Epithelial cell of esophagus (primary cell): ENCODE measurements around the gene SKI.
"Not testable (repeated sequence)": the region's sequence is repeated elsewhere in the genome, so short reads cannot be mapped to it uniquely, and the experiment has no call there.

Experiments used
- DNase-seq: peaks from one replicate; pipeline ENCODE4 v3.0.0; 2010; ENCODE audit warnings: low read depth
- H3K4me3 ChIP-seq: 2 replicates; pipeline ENCODE4 v1.5.1; 2011; ENCODE audit warnings: mild to moderate bottlenecking, low read length, control low read depth
- CTCF ChIP-seq: IDR thresholded peaks from 2 replicates; pipeline ENCODE4 v1.5.1; 2011; ENCODE audit warnings: low read depth, mild to moderate bottlenecking, low read length, control low read depth, inconsistent platforms; ENCODE audit not compliant: insufficient read depth; ENCODE audit errors: missing control alignments

Gene SKI

GRCh38 chr1:2255420-2256369 is 27.6 kb downstream of the SKI start:
- no peak for TF ChIP-seq CTCF
- no peak overlapping the region for H3K4me3 ChIP-seq
- peak; percentile 73 for DNase-seq

- no peak overlapping the region for H3K4me3 ChIP-seq
Observed at GRCh38 chr1:2256435-2257244, 28.5 kb downstream of the SKI start.

GRCh38 chr1:2257245-2257627 is 29.1 kb downstream of the SKI start:
- no peak for DNase-seq
- no peak overlapping the region for H3K4me3 ChIP-seq
- TF ChIP-seq CTCF: no peak

More at GRCh38 chr1:2256435-2257244, 28.5 kb downstream of the SKI start:
- no peak for DNase-seq
- no peak for TF ChIP-seq CTCF

- DNase-seq: peak; percentile 78
Observed at GRCh38 chr1:2258122-2258681, 30.1 kb downstream of the SKI start.

GRCh38 chr1:2258996-2259395 is 30.9 kb downstream of the SKI start:
- H3K4me3 ChIP-seq: no peak overlapping the region
- no peak for TF ChIP-seq CTCF
- no peak for DNase-seq

More at GRCh38 chr1:2258122-2258681, 30.1 kb downstream of the SKI start:
- peak overlapping the region; percentile 10 for H3K4me3 ChIP-seq
- TF ChIP-seq CTCF: no peak

GRCh38 chr1:2259668-2260402 is 31.7 kb downstream of the SKI start:
- no peak for TF ChIP-seq CTCF
- no peak overlapping the region for H3K4me3 ChIP-seq
- DNase-seq: no peak

- not testable (repeated sequence) for H3K4me3 ChIP-seq, DNase-seq
Observed at GRCh38 chr1:2260470-2260869, 32.4 kb downstream of the SKI start.
